Esophagus squamous epithelium (tissue), 5 donors: ENCODE data around the gene DCHS1. TPM values are rescaled to one million over a fixed set of nuclear protein-coding genes. Genes with fewer than 3 reads are reported as not detected.

Experiments used
- DNase-seq: peaks from one replicate; lab custom pipeline; 2025; lab: John Stamatoyannopoulos, UW
- H3K27ac ChIP-seq, 4 donors: fragments of 200-600 bp; sonication (generic); one replicate each; pipeline ENCODE4 v1.5.1; 2016 to 2019; ENCODE audit warnings: mild to moderate bottlenecking in 1 of 4
- H3K27me3 ChIP-seq, 4 donors: fragments of 200-600 bp; sonication (generic); 1 replicate in 3 of 4; 2 replicates in 1 of 4; pipeline versions ENCODE4 v1.5.1 to v1.6.0; 2017 to 2021; ENCODE audit warnings: antibody characterized with exemption in 1 of 4
- H3K36me3 ChIP-seq, 3 donors: fragments of 200-600 bp; sonication (generic); one replicate each; pipeline ENCODE4 v1.5.1; 2016 to 2019
- H3K4me1 ChIP-seq, 3 donors: fragments of 200-600 bp; sonication (generic); one replicate each; pipeline ENCODE4 v1.5.1; 2017 to 2019
- H3K4me3 ChIP-seq, 4 donors: fragments of 200-600 bp; sonication (generic); 1 replicate in 3 of 4; 2 replicates in 1 of 4; pipeline ENCODE4 v1.5.1; 2016 to 2019; ENCODE audit warnings: mild to moderate bottlenecking in 2 of 4, moderate library complexity in 1 of 4
- H3K9me3 ChIP-seq, 3 donors: fragments of 200-600 bp; sonication (generic); one replicate each; pipeline ENCODE4 v1.5.1; 2016 to 2019
- POLR2A ChIP-seq, 4 donors: fragments of 450-650 bp; IDR thresholded peaks; one replicate each; pipeline ENCODE4 v1.6.1; 2017; ENCODE audit warnings: antibody characterized with exemption in 4 of 4, mild to moderate bottlenecking in 4 of 4, moderate library complexity in 3 of 4
- WGBS, 2 donors: methylation state at CpG; one replicate each; pipeline ENCODE4 v1.1.5; 2018; 5-methylcytosine and 5-hydroxymethylcytosine counted together
- intact Hi-C: fragments of 100-400 bp; cut with DNase I; formaldehyde crosslinking; loops from one replicate; pipeline ENCODE4 v1.15.0; 2022
- total RNA-seq, 4 donors: library from RNA; depleted of rRNA; stranded (reverse); fragments of >200 nt; gene quantifications; one replicate each; pipeline ENCODE4 v1.1.0, GENCODE V29; 2016
- TF ChIP-seq, protein P1 (sequence below), 6 experiments: fragments of 450-650 bp in 4 of 6; fragments of 200-600 bp in 2 of 6; sonication (generic) in 2 of 6; IDR thresholded peaks; one replicate each; pipeline ENCODE4 v1.5.1; 2016 to 2019; ENCODE audit warnings: antibody characterized with exemption in 6 of 6, mild to moderate bottlenecking in 4 of 6, moderate library complexity in 4 of 6
- donor health status: DM: yes; HTN: yes; CAD: no.

Gene DCHS1
- total RNA-seq, 4 donors from 2014 or later, result 1.1 to 9.9 (median 2.3) TPM

- Histone ChIP-seq H3K4me1 (peaks cover 0 to 19% (median 0%) of the 10 kb centered on the region in 3 donors), H3K9me3 (peaks cover 0 to 17% (median 17%) of the 10 kb centered on the region in 3 donors), H3K27ac (no peak overlapping the region), H3K36me3 (peaks cover 0 to 25% (median 0%) of the 10 kb centered on the region in 3 donors), H3K4me3 (no peak overlapping the region), H3K27me3 (no peaks in the 10 kb centered on the region)
- DNase-seq, result no peak
- intact Hi-C loops, result no loop called here
- TF ChIP-seq, protein P1, sequence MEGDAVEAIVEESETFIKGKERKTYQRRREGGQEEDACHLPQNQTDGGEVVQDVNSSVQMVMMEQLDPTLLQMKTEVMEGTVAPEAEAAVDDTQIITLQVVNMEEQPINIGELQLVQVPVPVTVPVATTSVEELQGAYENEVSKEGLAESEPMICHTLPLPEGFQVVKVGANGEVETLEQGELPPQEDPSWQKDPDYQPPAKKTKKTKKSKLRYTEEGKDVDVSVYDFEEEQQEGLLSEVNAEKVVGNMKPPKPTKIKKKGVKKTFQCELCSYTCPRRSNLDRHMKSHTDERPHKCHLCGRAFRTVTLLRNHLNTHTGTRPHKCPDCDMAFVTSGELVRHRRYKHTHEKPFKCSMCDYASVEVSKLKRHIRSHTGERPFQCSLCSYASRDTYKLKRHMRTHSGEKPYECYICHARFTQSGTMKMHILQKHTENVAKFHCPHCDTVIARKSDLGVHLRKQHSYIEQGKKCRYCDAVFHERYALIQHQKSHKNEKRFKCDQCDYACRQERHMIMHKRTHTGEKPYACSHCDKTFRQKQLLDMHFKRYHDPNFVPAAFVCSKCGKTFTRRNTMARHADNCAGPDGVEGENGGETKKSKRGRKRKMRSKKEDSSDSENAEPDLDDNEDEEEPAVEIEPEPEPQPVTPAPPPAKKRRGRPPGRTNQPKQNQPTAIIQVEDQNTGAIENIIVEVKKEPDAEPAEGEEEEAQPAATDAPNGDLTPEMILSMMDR (IDR thresholded peaks at IDR 0.05), result no peak
- TF ChIP-seq POLR2A (IDR thresholded peaks at IDR 0.05), result no peak
- WGBS, 2 donors, result 89 to 96% methylated on average over 4 of the region's 4 CpGs
These were observed 71.1 kb downstream of the DCHS1 start for GRCh38 chr11:6584528-6584927.

GRCh38 chr11:6583584-6583983 lies 72.0 kb downstream of the DCHS1 start:
- peaks cover 0 to 25% (median 0%) of the 10 kb centered on the region in 3 donors for H3K36me3 ChIP-seq
- peaks cover 0 to 17% (median 17%) of the 10 kb centered on the region in 3 donors for H3K9me3 ChIP-seq
- TF ChIP-seq, protein P1 (IDR thresholded peaks at IDR 0.05), result no peak
- no peak for TF ChIP-seq POLR2A (IDR thresholded peaks at IDR 0.05)
- WGBS, 2 donors, result 70 to 92% methylated on average over 1 of the region's 1 CpG
- intact Hi-C loops, result no loop called here
- no peak for DNase-seq
- peaks cover 0 to 19% (median 0%) of the 10 kb centered on the region in 3 donors for H3K4me1 ChIP-seq
- H3K27ac ChIP-seq, result no peak overlapping the region
- H3K4me3 ChIP-seq, result no peak overlapping the region
- H3K27me3 ChIP-seq, result no peaks in the 10 kb centered on the region

GRCh38 chr11:6579681-6580080 lies 75.9 kb downstream of the DCHS1 start:
- WGBS, 2 donors, result 84% methylated on average over 2 of the region's 2 CpGs; no CpG with 5 or more reads in 1 of the 2 donors
- Histone ChIP-seq H3K4me3 (no peak overlapping the region), H3K4me1 (peaks cover 4 to 25% (median 7%) of the 10 kb centered on the region in 3 donors), H3K9me3 (peaks cover 0 to 17% (median 14%) of the 10 kb centered on the region in 3 donors), H3K27me3 (no peaks in the 10 kb centered on the region), H3K36me3 (peaks cover 0 to 19% (median 0%) of the 10 kb centered on the region in 3 donors), H3K27ac (no peak overlapping the region)
- TF ChIP-seq, protein P1 (IDR thresholded peaks at IDR 0.05), result no peak
- TF ChIP-seq POLR2A (IDR thresholded peaks at IDR 0.05), result no peak
- intact Hi-C loops, result no loop called here
- DNase-seq, result no peak

DNA sequence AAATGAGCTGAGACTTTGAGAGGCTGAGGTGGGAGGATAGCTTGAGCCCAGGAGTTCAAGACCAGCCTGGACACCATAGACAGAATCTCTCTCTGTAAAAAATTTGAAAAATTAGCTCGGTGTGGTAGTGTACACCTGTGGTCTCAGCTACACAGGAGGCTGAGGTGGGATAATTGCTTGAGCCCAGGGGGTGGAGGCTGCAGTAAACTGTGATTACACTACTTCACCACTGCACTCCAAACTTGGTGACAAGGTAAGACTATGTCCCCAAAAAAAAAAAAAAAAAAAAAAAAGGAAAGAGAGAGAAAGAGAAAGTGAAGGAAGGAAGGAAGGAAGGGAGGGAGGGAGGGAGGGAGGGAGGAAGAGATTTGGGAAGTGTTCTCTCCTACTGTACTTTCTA lies 77.5 kb downstream of the DCHS1 start:
- Histone ChIP-seq H3K9me3 (peaks cover 0 to 1% (median 0%) of the 10 kb centered on the region in 3 donors), H3K4me3 (no peak overlapping the region), H3K4me1 (peaks cover 4 to 25% (median 7%) of the 10 kb centered on the region in 3 donors), H3K27ac (no peak overlapping the region), H3K36me3 (peaks cover 0 to 19% (median 0%) of the 10 kb centered on the region in 3 donors), H3K27me3 (no peaks in the 10 kb centered on the region)
- intact Hi-C loops, result no loop called here
- WGBS, 2 donors, result 78 to 92% methylated on average over 1 of the region's 1 CpG
- TF ChIP-seq POLR2A (IDR thresholded peaks at IDR 0.05), result no peak
- TF ChIP-seq, protein P1 (IDR thresholded peaks at IDR 0.05), result no peak
- DNase-seq, result no peak

DNA sequence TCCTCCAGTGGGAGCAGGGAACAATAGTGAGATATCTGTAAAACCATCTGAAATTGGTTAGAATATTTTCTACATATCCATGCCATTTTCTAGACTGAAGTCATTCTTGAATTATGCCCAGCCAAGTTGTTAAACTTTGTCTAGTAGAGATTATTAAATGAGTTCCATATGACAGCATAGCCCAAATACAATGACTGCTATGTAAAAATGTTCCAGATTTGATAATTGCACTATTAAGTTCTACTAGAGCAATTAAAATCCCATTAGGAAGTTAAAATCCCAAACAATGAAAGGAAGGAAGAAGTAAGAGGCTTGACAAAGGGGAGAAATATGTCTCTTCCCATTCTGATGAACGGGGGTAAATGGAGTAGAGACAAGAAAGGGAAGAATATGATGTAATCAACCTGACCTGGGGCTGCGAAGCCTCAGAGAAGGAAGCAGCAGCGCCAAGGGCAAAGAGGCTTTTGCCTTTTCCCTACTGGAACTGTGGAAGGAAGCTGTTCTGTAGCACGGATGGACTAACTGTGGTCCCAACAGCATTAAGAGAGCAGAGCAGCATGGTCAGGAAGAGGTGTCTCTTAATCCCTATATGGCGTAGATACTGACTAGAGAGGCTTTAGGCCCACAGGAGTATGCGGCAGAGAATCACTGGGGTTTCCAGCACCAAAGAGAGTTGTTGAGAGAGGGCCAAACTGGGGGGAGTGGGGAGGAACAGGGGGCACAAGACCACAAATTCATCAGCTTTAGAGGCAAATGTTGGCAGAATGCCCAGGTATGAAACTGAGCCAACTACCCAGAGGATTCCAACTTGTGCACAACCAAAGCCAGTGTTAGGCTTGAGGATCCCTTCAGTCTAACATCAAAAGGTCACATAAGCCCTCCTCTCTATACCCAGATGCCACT lies 78.9 kb downstream of the DCHS1 start:
- peaks cover 4 to 29% (median 7%) of the 10 kb centered on the region in 3 donors for H3K4me1 ChIP-seq
- no peaks in the 10 kb centered on the region for H3K27me3 ChIP-seq
- intact Hi-C loops, result no loop called here
- H3K36me3 ChIP-seq, result peaks cover 0 to 19% (median 0%) of the 10 kb centered on the region in 3 donors
- H3K4me3 ChIP-seq, result no peak overlapping the region
- H3K27ac ChIP-seq, result peak overlapping the region in 3 of 4 donors; percentile 63 to 77 (median 69)
- DNase-seq, result no peak
- TF ChIP-seq, protein P1 (IDR thresholded peaks at IDR 0.05), result no peak
- no peak for TF ChIP-seq POLR2A (IDR thresholded peaks at IDR 0.05)
- no peaks in the 10 kb centered on the region for H3K9me3 ChIP-seq
- 44 to 47% methylated on average over 5 of the region's 6 CpGs for WGBS, 2 donors
